ENCODE measurements around the gene CIB2.

DNA sequence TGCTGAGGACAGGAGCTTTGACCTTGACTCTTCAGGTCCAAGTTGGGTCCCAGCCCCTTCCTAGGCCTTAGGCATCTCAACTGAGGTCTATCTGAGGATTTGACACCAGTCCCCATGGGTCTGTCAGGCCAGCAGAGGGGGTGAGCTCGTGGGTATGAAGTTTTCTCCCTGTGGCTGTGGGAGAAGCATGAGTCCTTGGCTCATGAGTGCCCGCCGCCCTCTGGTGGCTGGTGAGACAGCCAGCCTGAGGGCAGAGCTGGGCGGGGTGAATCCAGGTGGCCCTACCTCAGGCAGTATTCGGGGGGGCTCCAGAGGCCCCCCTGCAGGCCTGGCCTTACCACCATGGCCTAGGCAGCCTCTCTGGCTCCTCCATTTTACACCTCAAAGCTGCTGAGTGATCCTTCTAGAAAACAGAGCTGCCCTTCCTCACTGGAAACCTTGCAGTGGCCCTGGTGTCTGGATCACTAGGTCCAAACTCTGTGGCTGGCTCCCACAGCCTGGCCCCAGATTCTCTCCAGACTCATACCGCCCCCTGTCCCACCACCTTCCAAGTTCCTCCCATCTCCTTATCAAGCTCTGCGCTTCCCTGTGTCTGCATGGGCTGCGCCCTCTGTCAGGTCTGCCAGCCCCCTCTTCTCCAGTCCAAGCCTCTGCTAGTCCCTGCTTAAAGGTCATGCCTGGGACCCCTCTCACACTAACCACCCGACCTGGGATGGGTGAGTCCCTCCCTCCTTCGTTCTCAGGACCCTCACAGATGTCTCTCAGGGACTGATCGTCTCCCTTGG is 22.8 kb downstream of the CIB2 start:
- TF ChIP-seq POLR2A (IDR thresholded peaks at IDR 0.05) (no peak), EP300 (IDR thresholded peaks at IDR 0.05) (no peak)

Data from suprapubic skin (tissue), 2 donors.